WERI-Rb-1 (cell line): ENCODE data around the gene PPCDC.
"Not testable (repeated sequence)": the region's sequence is repeated elsewhere in the genome, so short reads cannot be mapped to it uniquely, and the experiment has no call there.

ENCODE experiments used
- DNase-seq: peaks from one replicate; pipeline ENCODE4 v3.0.0-alpha.2; 2020
- H3K27ac ChIP-seq: fragments of 250-450 bp; sonication (Bioruptor Pico); 2 replicates; pipeline ENCODE4 v1.5.1; 2020; ENCODE audit warnings: mild to moderate bottlenecking, moderate library complexity
- H3K27me3 ChIP-seq: fragments of 250-450 bp; sonication (Bioruptor Pico); 2 replicates; pipeline ENCODE4 v1.5.1; 2021; ENCODE audit warnings: mild to moderate bottlenecking, low read depth, moderate library complexity; ENCODE audit not compliant: insufficient read depth, severe bottlenecking
- H3K36me3 ChIP-seq: fragments of 250-450 bp; sonication (Bioruptor Pico); 2 replicates; pipeline ENCODE4 v1.5.1; 2020; ENCODE audit warnings: mild to moderate bottlenecking, moderate library complexity
- H3K4me3 ChIP-seq: 2 replicates; pipeline ENCODE4 v1.5.1; 2011; ENCODE audit warnings: low read depth, mild to moderate bottlenecking, control low read depth, low read length
- H3K9me3 ChIP-seq: fragments of 250-450 bp; sonication (Bioruptor Pico); 2 replicates; pipeline ENCODE4 v1.5.1; 2021; ENCODE audit warnings: mild to moderate bottlenecking, moderate library complexity; ENCODE audit not compliant: severe bottlenecking
- TF ChIP-seq, protein P1 (sequence below): IDR thresholded peaks from 2 replicates; pipeline ENCODE4 v1.5.1; 2011; ENCODE audit warnings: low read depth, mild to moderate bottlenecking, control low read depth, inconsistent platforms, low read length

The PPCDC gene

DNA sequence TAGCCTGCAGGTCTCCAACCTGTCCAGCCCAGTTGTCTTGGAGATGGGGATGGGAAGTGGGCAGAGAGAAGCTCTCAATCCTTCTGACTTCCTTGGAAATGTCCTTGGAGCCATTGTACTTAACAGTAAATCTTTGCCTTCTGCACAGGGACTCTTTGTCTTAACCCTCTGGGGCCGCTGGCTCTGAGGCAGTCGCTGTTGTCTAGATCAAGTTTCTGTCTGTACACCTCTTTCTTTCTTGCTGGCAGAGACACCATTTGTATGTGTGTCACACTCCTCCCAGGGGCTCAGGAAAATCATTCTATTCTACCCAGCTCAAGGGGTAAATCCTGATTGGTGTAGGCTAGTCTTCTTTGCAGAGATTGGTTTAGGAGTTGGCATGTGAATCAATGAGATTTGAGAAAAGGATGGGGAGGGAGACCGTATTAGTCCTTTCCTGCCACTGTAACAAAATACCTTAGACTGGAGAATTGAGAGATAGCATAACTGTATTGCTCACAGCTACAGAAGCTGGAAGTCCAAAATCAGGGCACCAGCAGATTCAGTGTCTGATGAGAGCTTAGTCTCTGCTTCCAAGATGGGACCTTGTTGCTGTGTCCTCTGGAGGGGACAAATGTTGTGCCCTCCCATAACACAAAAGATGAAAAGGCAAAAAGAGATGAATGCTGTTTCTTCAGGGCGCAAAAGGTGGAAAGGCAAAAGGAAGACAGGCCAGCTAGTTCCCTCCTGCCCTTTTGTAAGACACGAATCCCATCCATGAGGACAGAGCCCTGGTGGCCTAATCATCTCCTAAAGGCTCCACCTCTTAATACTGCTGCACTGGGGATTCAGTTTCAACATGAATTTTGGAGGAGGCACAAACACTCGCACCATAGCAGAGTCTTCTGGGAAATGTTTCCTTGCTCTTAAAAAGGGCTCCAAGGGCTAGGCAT lies 66.3 kb downstream of the PPCDC start:
- peaks cover 3% of the 10 kb centered on the region for H3K9me3 ChIP-seq
- H3K27me3 ChIP-seq = no peaks in the 10 kb centered on the region
- H3K27ac ChIP-seq = no peak overlapping the region
- no peak overlapping the region for H3K4me3 ChIP-seq
- H3K36me3 ChIP-seq = no peaks in the 10 kb centered on the region
- TF ChIP-seq, protein P1, sequence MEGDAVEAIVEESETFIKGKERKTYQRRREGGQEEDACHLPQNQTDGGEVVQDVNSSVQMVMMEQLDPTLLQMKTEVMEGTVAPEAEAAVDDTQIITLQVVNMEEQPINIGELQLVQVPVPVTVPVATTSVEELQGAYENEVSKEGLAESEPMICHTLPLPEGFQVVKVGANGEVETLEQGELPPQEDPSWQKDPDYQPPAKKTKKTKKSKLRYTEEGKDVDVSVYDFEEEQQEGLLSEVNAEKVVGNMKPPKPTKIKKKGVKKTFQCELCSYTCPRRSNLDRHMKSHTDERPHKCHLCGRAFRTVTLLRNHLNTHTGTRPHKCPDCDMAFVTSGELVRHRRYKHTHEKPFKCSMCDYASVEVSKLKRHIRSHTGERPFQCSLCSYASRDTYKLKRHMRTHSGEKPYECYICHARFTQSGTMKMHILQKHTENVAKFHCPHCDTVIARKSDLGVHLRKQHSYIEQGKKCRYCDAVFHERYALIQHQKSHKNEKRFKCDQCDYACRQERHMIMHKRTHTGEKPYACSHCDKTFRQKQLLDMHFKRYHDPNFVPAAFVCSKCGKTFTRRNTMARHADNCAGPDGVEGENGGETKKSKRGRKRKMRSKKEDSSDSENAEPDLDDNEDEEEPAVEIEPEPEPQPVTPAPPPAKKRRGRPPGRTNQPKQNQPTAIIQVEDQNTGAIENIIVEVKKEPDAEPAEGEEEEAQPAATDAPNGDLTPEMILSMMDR = no peak
- no peak for DNase-seq

DNA sequence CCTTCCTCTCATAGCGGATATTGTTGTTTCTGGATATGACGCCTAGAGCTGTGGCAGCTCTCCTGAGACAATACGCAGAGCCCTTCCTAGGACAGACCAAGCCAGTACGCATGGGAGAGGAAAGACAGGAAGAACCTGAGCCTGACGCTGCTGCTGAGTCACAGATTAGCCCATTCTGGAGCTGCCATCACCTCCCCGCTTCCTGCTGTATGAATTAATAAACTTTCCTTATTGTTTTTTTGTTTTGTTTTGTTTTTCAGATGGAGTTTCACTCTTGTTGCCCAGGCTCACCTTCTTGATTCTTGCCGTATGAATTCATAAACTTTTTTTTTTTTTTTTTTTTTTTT lies 67.0 kb downstream of the PPCDC start:
- no peaks in the 10 kb centered on the region for H3K36me3 ChIP-seq
- no peak overlapping the region for H3K27ac ChIP-seq
- no peak overlapping the region for H3K4me3 ChIP-seq
- TF ChIP-seq, protein P1 = no peak
- peaks cover 3% of the 10 kb centered on the region for H3K9me3 ChIP-seq
- DNase-seq = no peak
- H3K27me3 ChIP-seq = no peaks in the 10 kb centered on the region

DNA sequence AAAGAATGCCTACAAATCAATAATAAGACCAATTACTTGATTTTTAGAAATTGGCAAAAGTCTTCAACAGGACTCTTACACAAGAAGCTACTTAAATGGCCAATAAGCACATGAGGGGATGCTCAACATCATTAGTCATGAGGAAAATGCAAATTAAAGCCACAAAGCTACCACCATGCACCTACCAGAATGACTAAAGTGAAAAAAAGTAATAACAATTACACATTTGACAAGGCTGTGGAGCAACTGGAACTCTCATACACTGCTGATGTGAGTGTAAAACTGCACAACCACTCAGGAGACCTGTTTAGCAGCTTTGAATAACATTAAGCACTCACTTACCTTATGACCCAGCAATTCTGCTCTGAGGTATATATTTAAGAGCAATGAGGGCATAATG lies 68.4 kb downstream of the PPCDC start:
- H3K36me3 ChIP-seq = no peaks in the 10 kb centered on the region
- TF ChIP-seq, protein P1 = no peak
- no peak overlapping the region for H3K27ac ChIP-seq
- no peak for DNase-seq
- H3K9me3 ChIP-seq = peaks cover 3% of the 10 kb centered on the region
- no peaks in the 10 kb centered on the region for H3K27me3 ChIP-seq
- no peak overlapping the region for H3K4me3 ChIP-seq

DNA sequence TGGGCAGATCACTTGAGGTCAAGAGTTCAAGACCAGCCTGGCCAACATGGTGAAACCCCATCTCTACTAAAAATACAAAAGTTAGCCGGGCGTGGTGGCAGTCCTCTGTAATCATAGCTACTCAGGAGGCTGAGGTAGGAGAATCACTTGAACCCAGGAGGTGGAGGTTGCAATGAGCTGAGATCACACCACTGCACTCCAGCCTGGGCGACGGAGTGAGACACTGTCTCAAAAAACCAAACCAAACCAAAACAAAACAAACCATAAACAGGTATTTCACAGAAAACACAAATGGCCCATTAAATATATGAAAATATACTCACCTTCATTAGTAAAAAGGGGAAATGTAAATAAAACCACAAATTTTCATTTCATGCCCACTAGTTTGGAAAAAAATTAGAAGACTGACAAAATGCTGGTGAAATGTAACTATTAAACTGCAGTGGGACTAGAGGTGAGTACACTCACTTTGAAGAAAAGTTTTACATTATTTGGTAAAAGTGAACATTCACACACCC lies 71.6 kb downstream of the PPCDC start:
- not testable (repeated sequence) for H3K36me3 ChIP-seq, H3K27ac ChIP-seq, H3K9me3 ChIP-seq, DNase-seq, H3K4me3 ChIP-seq, H3K27me3 ChIP-seq

DNA sequence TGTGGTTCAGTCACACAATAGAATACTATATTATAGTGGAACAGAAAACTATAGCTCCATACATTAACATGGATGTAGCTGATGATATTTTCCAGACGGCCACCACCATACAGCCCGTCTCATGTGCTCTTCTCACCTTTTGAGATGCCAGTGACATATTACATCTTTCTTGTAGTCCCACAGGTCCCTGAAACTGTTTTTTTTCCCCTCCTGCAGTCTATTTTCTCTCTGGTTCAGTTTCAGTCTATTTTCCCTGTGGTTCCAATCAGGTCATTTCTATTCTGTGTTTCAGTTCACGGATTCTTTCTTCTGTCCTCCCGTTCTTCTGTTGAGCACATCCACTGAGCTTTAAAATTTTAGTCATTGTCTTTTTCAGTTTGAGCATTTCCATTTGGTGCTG lies 72.2 kb downstream of the PPCDC start:
- H3K27ac ChIP-seq = no peak overlapping the region
- TF ChIP-seq, protein P1 = no peak
- no peak for DNase-seq
- H3K9me3 ChIP-seq = no peaks in the 10 kb centered on the region
- no peaks in the 10 kb centered on the region for H3K36me3 ChIP-seq
- H3K4me3 ChIP-seq = no peak overlapping the region
- H3K27me3 ChIP-seq = no peaks in the 10 kb centered on the region

DNA sequence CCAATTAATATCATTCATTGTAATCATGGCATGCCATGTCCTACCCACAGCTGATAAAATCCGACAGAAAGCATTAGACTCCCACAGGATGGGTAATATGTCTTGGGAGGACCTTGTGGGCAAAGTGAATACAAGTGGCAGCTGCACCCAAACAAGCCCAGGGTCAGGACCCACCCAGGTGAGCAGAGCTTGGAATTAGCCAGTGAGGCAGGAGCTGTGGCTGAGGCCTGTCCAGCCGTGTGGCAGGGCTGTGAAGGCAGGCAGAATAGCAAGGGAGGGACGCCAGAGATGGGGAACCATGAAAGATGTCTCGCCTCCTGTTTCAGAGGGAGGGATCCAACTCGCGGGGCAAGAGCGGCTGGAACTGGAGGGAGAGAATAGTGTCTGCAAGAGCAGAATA lies 74.5 kb downstream of the PPCDC start:
- Histone ChIP-seq H3K27ac (no peak overlapping the region), H3K36me3 (no peaks in the 10 kb centered on the region), H3K9me3 (no peaks in the 10 kb centered on the region), H3K27me3 (no peaks in the 10 kb centered on the region), H3K4me3 (no peak overlapping the region)
- TF ChIP-seq, protein P1 = no peak
- no peak for DNase-seq
